Transverse colon (tissue), 4 donors: Measurements from ENCODE around the gene DES. TPM values are rescaled to one million over a fixed set of nuclear protein-coding genes. Genes with fewer than 3 reads are reported as not detected.

Experiments
- DNase-seq: peaks from one replicate; pipeline ENCODE4 v3.0.0-alpha.2; 2019
- H3K27ac ChIP-seq, 4 donors: fragments of 200-600 bp; sonication (generic); 2 replicates each; pipeline ENCODE4 v1.5.1; 2016 to 2018; ENCODE audit warnings: inconsistent platforms in 4 of 4
- H3K27me3 ChIP-seq: fragments of 200-600 bp; sonication (generic); 2 replicates; pipeline ENCODE4 v1.5.1; 2017; ENCODE audit warnings: inconsistent platforms
- H3K36me3 ChIP-seq, 4 donors: fragments of 200-600 bp; sonication (generic); 2 replicates each; pipeline ENCODE4 v1.5.1; 2017 to 2019; ENCODE audit warnings: inconsistent platforms in 4 of 4
- H3K4me1 ChIP-seq, 4 donors: fragments of 200-600 bp; sonication (generic); 2 replicates each; pipeline ENCODE4 v1.5.1; 2017 to 2020; ENCODE audit warnings: inconsistent platforms in 4 of 4
- H3K4me3 ChIP-seq, 4 donors: fragments of 200-600 bp; sonication (generic); 1 replicate in 1 of 4; 2 replicates in 3 of 4; pipeline versions ENCODE4 v1.5.1 to v1.6.1; 2017 to 2019; ENCODE audit warnings: inconsistent platforms in 4 of 4
- H3K9me3 ChIP-seq, 2 donors: fragments of 200-600 bp; sonication (generic); 2 replicates each; pipeline ENCODE4 v1.5.1; 2017 to 2019; ENCODE audit warnings: inconsistent platforms in 2 of 2
- CTCF ChIP-seq, 5 experiments: fragments of 200-600 bp in 3 of 5; fragments of 450-650 bp in 2 of 5; sonication (generic) in 3 of 5; IDR thresholded peaks; 1 replicate in 2 of 5; 2 replicates in 3 of 5; pipeline ENCODE4 v1.5.1; 2016 to 2017; ENCODE audit warnings: antibody characterized with exemption in 5 of 5, inconsistent platforms in 3 of 5, mild to moderate bottlenecking in 2 of 5, moderate library complexity in 1 of 5
- EP300 ChIP-seq: sonication (generic); formaldehyde crosslinking; IDR thresholded peaks from one replicate; pipeline ENCODE4 v1.6.1; 2017; ENCODE audit warnings: antibody characterized with exemption, low read depth
- POLR2A ChIP-seq: fragments of 450-650 bp; IDR thresholded peaks from one replicate; pipeline ENCODE4 v1.6.1; 2016; ENCODE audit warnings: antibody characterized with exemption, mild to moderate bottlenecking, moderate library complexity
- POLR2AphosphoS5 ChIP-seq, 3 donors: sonication (generic); formaldehyde crosslinking; IDR thresholded peaks; one replicate each; pipeline ENCODE4 v1.6.1; 2016; ENCODE audit warnings: antibody characterized with exemption in 3 of 3
- WGBS, 2 donors: methylation state at CpG; one replicate each; pipeline ENCODE4 v1.1.5; 2018; ENCODE audit warnings: low coverage in 1 of 2; 5-methylcytosine and 5-hydroxymethylcytosine counted together
- in situ Hi-C, 4 donors: fragments of 200-750 bp; cut with MboI; loops; one replicate each; pipeline versions ENCODE4 v1.15.0 to v1.15.1; 2017; ENCODE audit warnings: low sequenced_read_pairs in 3 of 4, low pct_ligation_motif_present in 1 of 4, low pct_unique_long_range_greater_than_20kb in 1 of 4
- intact Hi-C: fragments of 100-400 bp; cut with DNase I; formaldehyde crosslinking; loops from one replicate; pipeline ENCODE4 v1.15.1; 2023; ENCODE audit warnings: low total_unique reads
- total RNA-seq, 4 donors: library from RNA; depleted of rRNA; stranded (reverse); fragments of >200 nt; gene quantifications; one replicate each; pipeline ENCODE4 v1.1.0, GENCODE V29; 2016

The DES gene
- total RNA-seq, 4 donors from 2014 or later, result 1,000 to 12,373 (median 1,519) TPM

GRCh38 chr2:219467736-219468075, 49.5 kb downstream of the DES start:
- Histone ChIP-seq H3K27me3 (no peaks in the 10 kb centered on the region), H3K9me3 (no peaks in the 10 kb centered on the region), H3K36me3 (no peaks in the 10 kb centered on the region), H3K4me3 (no peak overlapping the region), H3K27ac (peak overlapping the region in 2 of 4 donors; percentile 59 to 96), H3K4me1 (peaks cover 0 to 7% (median 0%) of the 10 kb centered on the region in 4 donors)
- intact Hi-C loops (no loop called here), in situ Hi-C loops (no loop called here)
- TF ChIP-seq POLR2A (no peak), EP300 (no peak), POLR2AphosphoS5 (IDR thresholded peaks at IDR 0.05) (no peak), CTCF (IDR thresholded peaks at IDR 0.05) (no peak)
- no peak for DNase-seq
- WGBS, 2 donors, result 55% methylated on average over 2 of the region's 2 CpGs; no CpG with 5 or more reads in 1 of the 2 donors

GRCh38 chr2:219468410-219469185, 50.4 kb downstream of the DES start:
- DNase-seq, result no peak
- TF ChIP-seq EP300 (no peak), POLR2AphosphoS5 (IDR thresholded peaks at IDR 0.05) (no peak), CTCF (IDR thresholded peaks at IDR 0.05) (no peak), POLR2A (no peak)

GRCh38 chr2:219469186-219469724, 51.1 kb downstream of the DES start:
- intact Hi-C loops, result no loop called here
- 81% methylated on average over 16 of the region's 16 CpGs; no CpG with 5 or more reads in 1 of the 2 donors for WGBS, 2 donors
- H3K36me3 ChIP-seq, result no peaks in the 10 kb centered on the region
- H3K4me3 ChIP-seq, result no peak overlapping the region
- peaks cover 0 to 4% (median 0%) of the 10 kb centered on the region in 4 donors for H3K4me1 ChIP-seq
- in situ Hi-C loops, result no loop called here
- peak overlapping the region in 3 of 4 donors; percentile 28 to 96 (median 59) for H3K27ac ChIP-seq
- H3K9me3 ChIP-seq, result no peaks in the 10 kb centered on the region
- H3K27me3 ChIP-seq, result no peaks in the 10 kb centered on the region
- DNase-seq, result no peak
- TF ChIP-seq POLR2AphosphoS5 (IDR thresholded peaks at IDR 0.05), result no peak
- no peak for TF ChIP-seq CTCF (IDR thresholded peaks at IDR 0.05)
- TF ChIP-seq POLR2A, result no peak
- no peak for TF ChIP-seq EP300

More at GRCh38 chr2:219468410-219469185, 50.4 kb downstream of the DES start:
- 83% methylated on average over 11 of the region's 23 CpGs; no CpG with 5 or more reads in 1 of the 2 donors for WGBS, 2 donors
- H3K27ac ChIP-seq, result peak overlapping the region in 3 of 4 donors; percentile 34 to 96 (median 59)
- intact Hi-C loops, result no loop called here
- no peaks in the 10 kb centered on the region for H3K9me3 ChIP-seq
- no peaks in the 10 kb centered on the region for H3K36me3 ChIP-seq
- in situ Hi-C loops, result no loop called here
- peaks cover 0 to 7% (median 0%) of the 10 kb centered on the region in 4 donors for H3K4me1 ChIP-seq
- H3K4me3 ChIP-seq, result no peak overlapping the region
- H3K27me3 ChIP-seq, result no peaks in the 10 kb centered on the region

GRCh38 chr2:219470429-219470828, 52.3 kb downstream of the DES start:
- Histone ChIP-seq H3K27me3 (no peaks in the 10 kb centered on the region), H3K36me3 (no peaks in the 10 kb centered on the region), H3K4me3 (no peak overlapping the region), H3K27ac (peak overlapping the region in 2 of 4 donors; percentile 25 to 26), H3K4me1 (no peaks in the 10 kb centered on the region), H3K9me3 (no peaks in the 10 kb centered on the region)
- TF ChIP-seq POLR2A (no peak), POLR2AphosphoS5 (IDR thresholded peaks at IDR 0.05) (no peak), EP300 (no peak), CTCF (IDR thresholded peaks at IDR 0.05) (no peak)
- in situ Hi-C loops, result loop anchor here in 3 of 4 donors (10.0 kb wide), 1 partner anchor 54 kb away; no protein-coding TSS in a partner anchor
- intact Hi-C loops, result no loop called here
- DNase-seq, result no peak
- WGBS, 2 donors, result 33 to 73% methylated on average over 1 to 4 of the region's 4 CpGs
